ENCODE data around the gene DNAAF8.
A peak's percentile ranks its signal among the peaks of the same experiment; 100 is the strongest.

Gene DNAAF8

DNA sequence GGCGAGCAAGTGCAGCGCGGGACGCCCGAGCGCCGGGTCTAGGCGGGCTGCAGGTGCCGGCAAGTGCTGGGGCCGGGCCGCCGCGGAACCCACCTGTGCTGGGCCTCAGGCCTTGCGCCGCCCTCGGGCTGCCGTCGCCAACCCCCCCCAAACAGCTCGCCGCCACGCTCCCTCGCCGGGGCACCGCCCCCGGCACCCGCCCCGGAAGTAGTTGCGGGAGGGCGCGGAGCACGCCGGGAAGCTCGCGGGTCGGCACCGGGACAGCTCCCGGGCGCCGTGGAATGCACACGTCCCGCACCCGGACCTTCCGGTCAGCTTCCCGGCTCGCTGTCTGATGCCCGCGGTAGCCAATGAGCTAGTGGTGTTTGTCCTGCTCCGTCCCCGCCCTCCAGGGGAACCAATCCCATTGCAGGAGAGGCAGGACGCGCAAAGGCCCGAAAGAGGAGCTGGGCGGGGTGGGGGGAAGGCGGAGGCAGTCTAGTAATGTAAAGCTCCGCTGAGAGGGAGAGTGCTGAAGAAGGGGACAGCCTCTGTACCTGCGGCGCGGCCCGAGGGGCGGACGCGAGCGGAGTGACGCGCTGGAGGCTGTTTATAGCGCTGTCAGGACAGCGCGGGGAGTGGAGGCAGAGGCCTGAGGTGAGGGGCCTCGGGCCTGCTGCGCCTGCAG is at the start of gene DNAAF8, which contains the start of gene ANKS3:
Gene DNAAF8 (plus strand): TSS at position 475 of the 667 bp plus-strand sequence. CDS start 1,978 bp downstream, outside the sequence.
Gene ANKS3 (minus strand): TSS at position 209 of the 667 bp plus-strand sequence. CDS start 4,122 bp downstream, outside the sequence.
- no peaks in the 10 kb centered on the region for H4K20me1 ChIP-seq (ENCODE audit: insufficient read depth)
- peak within 1 kb of the TSS; percentile 92 for H2AFZ ChIP-seq (ENCODE audit: low read depth)
- no peaks in the 10 kb centered on the region for H3K36me3 ChIP-seq (ENCODE audit: insufficient read depth)
- H3K4me2 ChIP-seq = peak within 1 kb of the TSS; percentile 92
- H3K27me3 ChIP-seq (ENCODE audit: insufficient read depth, low read depth) = no peaks in the 10 kb centered on the region
- H3K9ac ChIP-seq = peak within 1 kb of the TSS; percentile 48
- no peaks in the 10 kb centered on the region; the same call in 1 of the 2 replicates for H3K79me2 ChIP-seq (ENCODE audit: insufficient read depth, low read depth)
- H3K27ac ChIP-seq = peak within 1 kb of the TSS; percentile 72
- peak within 1 kb of the TSS; percentile 41 for H3K4me3 ChIP-seq (IDR thresholded peaks at IDR 0.05; ENCODE audit: insufficient read depth, low read depth, low read length)
- TF ChIP-seq CTCF (conservative IDR thresholded peaks at IDR 0.05; ENCODE audit: low read depth, low read length) = no peak
- H3K4me1 ChIP-seq (ENCODE audit: low read depth, poor library complexity, severe bottlenecking) = peaks cover 14% of the 10 kb centered on the region

DNA sequence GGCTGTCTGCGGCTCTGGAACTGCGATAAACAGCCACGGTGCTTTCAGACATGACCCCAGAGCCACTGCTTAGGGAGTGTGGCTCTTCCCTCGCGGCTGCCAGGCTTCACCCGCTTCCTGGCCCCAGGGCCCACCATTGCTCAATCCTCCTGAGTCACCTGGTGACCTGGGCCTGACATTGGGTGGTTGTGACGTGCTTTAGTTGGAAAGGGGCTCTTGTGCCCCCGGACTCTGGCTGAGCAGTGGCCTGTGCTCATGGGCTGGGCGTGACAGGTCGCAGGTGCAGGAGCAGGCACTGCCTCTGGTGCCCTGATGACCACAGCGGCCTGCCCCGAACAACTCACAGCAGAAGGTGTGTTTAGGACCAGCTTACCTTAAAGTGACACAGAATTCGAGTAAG is 49.6 kb upstream of the DNAAF8 start:
- Histone ChIP-seq H3K36me3 (ENCODE audit: insufficient read depth) (no peaks in the 10 kb centered on the region), H4K20me1 (ENCODE audit: insufficient read depth) (no peaks in the 10 kb centered on the region), H3K9ac (no peak overlapping the region), H3K27ac (no peak overlapping the region), H3K4me1 (ENCODE audit: low read depth, poor library complexity, severe bottlenecking) (no peaks in the 10 kb centered on the region), H3K4me3 (IDR thresholded peaks at IDR 0.05; ENCODE audit: insufficient read depth, low read depth, low read length) (no peak overlapping the region), H3K4me2 (no peak overlapping the region), H3K79me2 (ENCODE audit: insufficient read depth, low read depth) (no peaks in the 10 kb centered on the region), H2AFZ (ENCODE audit: low read depth) (no peak overlapping the region), H3K27me3 (ENCODE audit: insufficient read depth, low read depth) (no peaks in the 10 kb centered on the region)
- TF ChIP-seq CTCF (conservative IDR thresholded peaks at IDR 0.05; ENCODE audit: low read depth, low read length) = no peak

GRCh38 chr16:4685292-4685691 is 49.0 kb upstream of the DNAAF8 start:
- no peak overlapping the region for H3K27ac ChIP-seq
- no peak overlapping the region for H2AFZ ChIP-seq (ENCODE audit: low read depth)
- TF ChIP-seq CTCF (conservative IDR thresholded peaks at IDR 0.05; ENCODE audit: low read depth, low read length) = no peak
- H3K27me3 ChIP-seq (ENCODE audit: insufficient read depth, low read depth) = no peaks in the 10 kb centered on the region
- no peak overlapping the region for H3K4me3 ChIP-seq (IDR thresholded peaks at IDR 0.05; ENCODE audit: insufficient read depth, low read depth, low read length)
- no peak overlapping the region for H3K4me2 ChIP-seq
- H3K4me1 ChIP-seq (ENCODE audit: low read depth, poor library complexity, severe bottlenecking) = no peaks in the 10 kb centered on the region
- no peaks in the 10 kb centered on the region for H3K36me3 ChIP-seq (ENCODE audit: insufficient read depth)
- H3K9ac ChIP-seq = no peak overlapping the region
- no peaks in the 10 kb centered on the region for H3K79me2 ChIP-seq (ENCODE audit: insufficient read depth, low read depth)
- H4K20me1 ChIP-seq (ENCODE audit: insufficient read depth) = no peaks in the 10 kb centered on the region

GRCh38 chr16:4685776-4686496 is 48.4 kb upstream of the DNAAF8 start:
- TF ChIP-seq CTCF (conservative IDR thresholded peaks at IDR 0.05; ENCODE audit: low read depth, low read length) = no peak
- no peak overlapping the region for H3K27ac ChIP-seq
- H3K9ac ChIP-seq = no peak overlapping the region
- no peak overlapping the region for H3K4me2 ChIP-seq
- no peaks in the 10 kb centered on the region for H4K20me1 ChIP-seq (ENCODE audit: insufficient read depth)
- H3K4me1 ChIP-seq (ENCODE audit: low read depth, poor library complexity, severe bottlenecking) = no peaks in the 10 kb centered on the region
- no peaks in the 10 kb centered on the region for H3K36me3 ChIP-seq (ENCODE audit: insufficient read depth)
- H3K27me3 ChIP-seq (ENCODE audit: insufficient read depth, low read depth) = no peaks in the 10 kb centered on the region
- no peak overlapping the region for H2AFZ ChIP-seq (ENCODE audit: low read depth)
- H3K4me3 ChIP-seq (IDR thresholded peaks at IDR 0.05; ENCODE audit: insufficient read depth, low read depth, low read length) = no peak overlapping the region
- H3K79me2 ChIP-seq (ENCODE audit: insufficient read depth, low read depth) = no peaks in the 10 kb centered on the region
